ENCODE data around the gene SLC22A13.

The SLC22A13 gene

DNA sequence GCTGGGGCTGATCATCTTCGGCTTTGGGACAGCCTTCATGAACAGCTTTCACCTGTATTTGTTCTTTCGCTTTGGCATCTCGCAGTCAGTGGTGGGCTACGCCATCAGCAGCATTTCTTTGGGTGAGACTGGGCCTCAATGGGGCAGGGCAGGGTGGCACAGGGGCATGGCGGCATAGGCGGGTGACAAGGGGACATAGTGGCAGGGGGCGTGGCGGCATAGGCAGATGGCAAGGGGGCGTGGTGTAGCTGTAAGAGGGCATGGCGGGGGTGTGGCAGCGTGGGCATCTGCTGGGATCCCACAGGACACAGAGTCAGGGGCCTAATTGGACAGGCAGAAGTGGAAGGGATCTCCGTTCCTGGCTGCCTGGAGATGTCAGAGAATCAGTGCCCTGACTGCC is 42.0 kb downstream of the SLC22A13 start:
- peaks cover 0 to 8% (median 0%) of the 10 kb centered on the region in 11 experiments; a peak in 3 of 22 replicates for H3K9me3 ChIP-seq (replicated peaks in 1 of 11)
- no peaks in the 10 kb centered on the region for H4K20me1 ChIP-seq
- H3K27ac ChIP-seq: no peak overlapping the region
- no peaks in the 10 kb centered on the region for H3K27me3 ChIP-seq
- TF ChIP-seq Cebpa-rat (IDR thresholded peaks at IDR 0.05): no peak
- no peaks in the 10 kb centered on the region for H3K36me3 ChIP-seq
- H3K4me3 ChIP-seq: no peak overlapping the region
- peaks cover 0 to 29% (median 7%) of the 10 kb centered on the region in 10 experiments; a peak in 11 of 20 replicates for H3K4me1 ChIP-seq
- H3K4me2 ChIP-seq: no peak overlapping the region
- H3K9ac ChIP-seq: no peak overlapping the region

DNA sequence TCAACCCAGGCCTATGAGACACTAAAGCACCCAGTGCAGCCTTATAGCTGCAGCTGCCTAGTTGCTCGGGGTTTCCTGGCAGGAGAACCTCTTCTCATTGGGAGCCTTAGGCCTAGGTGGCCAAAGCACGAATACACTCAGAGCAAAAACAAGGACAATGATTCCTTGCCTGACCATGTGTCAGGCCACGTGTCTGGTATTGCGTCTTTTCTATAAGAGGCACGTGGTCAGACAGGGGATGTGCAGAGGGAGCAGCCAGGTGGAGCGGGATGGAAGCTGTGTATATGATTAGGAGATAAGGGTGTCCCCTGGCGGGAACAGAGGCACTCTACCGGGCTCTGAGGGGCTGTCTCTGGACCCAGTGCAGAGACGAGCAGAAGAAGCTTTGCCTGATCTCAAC is 42.8 kb downstream of the SLC22A13 start:
- H3K36me3 ChIP-seq: no peaks in the 10 kb centered on the region
- H4K20me1 ChIP-seq: no peaks in the 10 kb centered on the region
- H3K9me3 ChIP-seq (replicated peaks in 1 of 11): peaks cover 0 to 8% (median 0%) of the 10 kb centered on the region in 11 experiments; a peak in 3 of 22 replicates
- no peak overlapping the region for H3K4me3 ChIP-seq
- no peaks in the 10 kb centered on the region for H3K27me3 ChIP-seq
- no peak overlapping the region for H3K9ac ChIP-seq
- H3K4me2 ChIP-seq: peak overlapping the region in 2 of 11 experiments; percentile 31 to 36; a peak in 1 of 22 replicates
- H3K27ac ChIP-seq: no peak overlapping the region
- peaks cover 0 to 38% (median 7%) of the 10 kb centered on the region in 10 experiments; a peak in 15 of 20 replicates for H3K4me1 ChIP-seq
- TF ChIP-seq Cebpa-rat (IDR thresholded peaks at IDR 0.05): no peak

DNA sequence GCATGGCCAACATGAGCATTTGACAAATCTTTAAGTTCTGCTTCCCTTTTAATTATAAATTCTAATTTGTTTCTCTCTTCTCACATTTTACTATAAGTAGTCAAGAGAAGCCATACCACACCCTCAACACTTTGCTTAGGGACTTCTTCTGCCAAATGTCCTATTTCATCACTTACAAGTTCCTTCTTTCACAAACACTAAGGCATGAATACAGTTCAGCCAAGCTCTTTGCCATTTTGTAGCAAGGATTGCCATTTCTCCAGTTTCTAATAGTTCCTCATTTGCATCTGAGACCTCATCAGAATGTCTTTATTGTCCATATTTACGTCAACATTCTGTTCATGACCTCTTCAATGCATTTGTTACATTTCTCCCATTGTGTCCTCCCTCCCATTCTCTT is 45.9 kb downstream of the SLC22A13 start:
- Histone ChIP-seq H3K9ac (no peak overlapping the region), H3K4me3 (no peak overlapping the region), H3K36me3 (no peaks in the 10 kb centered on the region), H3K9me3 (replicated peaks in 1 of 11) (no peaks in the 10 kb centered on the region), H4K20me1 (no peaks in the 10 kb centered on the region), H3K27ac (peak overlapping the region in 1 of 11 experiments; percentile 27; a peak in 3 of 22 replicates), H3K4me2 (peak overlapping the region in 2 of 11 experiments; percentile 58 to 60; a peak in 5 of 22 replicates), H3K4me1 (peaks cover 0 to 50% (median 6%) of the 10 kb centered on the region in 10 experiments; a peak in 10 of 20 replicates), H3K27me3 (no peaks in the 10 kb centered on the region)
- TF ChIP-seq Cebpa-rat (IDR thresholded peaks at IDR 0.05): no peak

DNA sequence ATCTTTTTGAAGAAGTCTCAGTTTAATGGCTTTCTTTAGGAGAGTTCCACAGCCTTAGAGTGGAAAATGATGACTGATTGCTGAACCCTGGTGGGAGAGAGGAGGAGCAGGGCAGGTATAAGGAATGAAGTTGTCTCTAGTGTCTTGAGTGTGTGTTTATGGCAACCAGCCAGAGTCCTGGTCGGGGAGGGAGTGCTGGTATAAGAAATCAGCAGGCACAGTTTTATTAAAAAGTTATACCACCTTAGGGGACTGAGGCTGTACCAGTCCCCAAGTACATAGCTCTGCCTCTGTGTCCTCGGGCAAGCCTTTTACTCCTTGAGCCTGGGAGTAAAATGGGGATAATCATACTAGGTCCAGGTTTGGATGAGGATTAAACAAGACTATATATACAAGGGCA is 46.3 kb downstream of the SLC22A13 start:
- H3K9ac ChIP-seq: no peak overlapping the region
- no peaks in the 10 kb centered on the region for H3K36me3 ChIP-seq
- peak overlapping the region in 1 of 11 experiments; percentile 27; a peak in 2 of 22 replicates for H3K27ac ChIP-seq
- no peaks in the 10 kb centered on the region for H4K20me1 ChIP-seq
- no peak overlapping the region for H3K4me3 ChIP-seq
- H3K27me3 ChIP-seq: no peaks in the 10 kb centered on the region
- no peak for TF ChIP-seq Cebpa-rat (IDR thresholded peaks at IDR 0.05)
- peaks cover 0 to 50% (median 6%) of the 10 kb centered on the region in 10 experiments; a peak in 10 of 20 replicates for H3K4me1 ChIP-seq
- H3K4me2 ChIP-seq: peak overlapping the region in 2 of 11 experiments; percentile 18 to 20; a peak in 3 of 22 replicates
- no peaks in the 10 kb centered on the region for H3K9me3 ChIP-seq (replicated peaks in 1 of 11)

DNA sequence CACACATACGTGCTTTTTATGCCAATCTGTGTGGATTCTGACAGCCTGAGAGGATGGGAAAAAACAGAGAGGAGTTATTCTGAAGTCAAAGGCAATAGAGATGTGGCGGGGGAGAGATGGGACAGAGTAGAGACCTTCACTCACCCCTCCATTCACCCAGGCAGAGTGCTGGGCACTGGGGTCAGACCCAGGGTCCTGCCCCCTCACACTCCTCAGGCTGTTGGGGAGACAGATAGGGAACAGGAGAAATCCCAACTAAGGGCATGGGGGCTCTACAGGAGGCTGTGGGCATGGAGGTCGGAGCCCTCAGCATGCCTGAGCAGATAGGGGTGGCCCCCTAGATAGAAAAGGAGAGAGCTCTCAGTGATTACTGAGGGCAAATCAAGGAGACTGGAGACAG is 46.7 kb downstream of the SLC22A13 start:
- H3K36me3 ChIP-seq: no peaks in the 10 kb centered on the region
- H3K4me2 ChIP-seq: peak overlapping the region in 2 of 11 experiments; percentile 18 to 20; a peak in 3 of 22 replicates
- no peaks in the 10 kb centered on the region for H3K9me3 ChIP-seq (replicated peaks in 1 of 11)
- H4K20me1 ChIP-seq: no peaks in the 10 kb centered on the region
- no peaks in the 10 kb centered on the region for H3K27me3 ChIP-seq
- no peak overlapping the region for H3K27ac ChIP-seq
- peaks cover 0 to 50% (median 6%) of the 10 kb centered on the region in 10 experiments; a peak in 10 of 20 replicates for H3K4me1 ChIP-seq
- TF ChIP-seq Cebpa-rat (IDR thresholded peaks at IDR 0.05): no peak
- no peak overlapping the region for H3K9ac ChIP-seq
- H3K4me3 ChIP-seq: no peak overlapping the region

DNA sequence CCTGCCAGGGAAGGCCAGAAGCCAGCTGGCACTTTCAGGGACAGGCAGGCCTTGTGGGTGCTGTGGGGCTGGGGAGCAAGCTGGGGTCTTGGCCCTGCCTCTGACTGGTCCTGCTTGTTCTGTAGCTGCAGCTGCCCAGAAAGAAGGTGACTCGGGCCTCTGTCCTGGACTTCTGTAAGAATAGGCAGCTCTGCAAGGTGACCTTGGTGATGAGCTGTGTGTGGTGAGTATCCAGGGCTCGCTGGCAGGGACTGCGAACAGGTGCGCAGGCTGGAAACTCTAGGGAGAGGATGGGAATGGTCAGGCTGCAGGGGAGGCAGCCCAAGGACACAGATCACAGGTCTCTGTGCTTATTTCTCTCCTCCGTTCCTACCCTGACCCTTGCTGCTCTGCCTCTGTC is 47.7 kb downstream of the SLC22A13 start:
- Histone ChIP-seq H3K4me1 (peaks cover 0 to 46% (median 6%) of the 10 kb centered on the region in 10 experiments; a peak in 10 of 20 replicates), H3K36me3 (no peaks in the 10 kb centered on the region), H3K27ac (no peak overlapping the region), H4K20me1 (no peaks in the 10 kb centered on the region), H3K4me3 (no peak overlapping the region), H3K27me3 (no peaks in the 10 kb centered on the region), H3K9ac (no peak overlapping the region), H3K4me2 (peak overlapping the region in 5 of 11 experiments; percentile 6 to 49 (median 45); a peak in 5 of 22 replicates), H3K9me3 (replicated peaks in 1 of 11) (no peaks in the 10 kb centered on the region)
- TF ChIP-seq Cebpa-rat (IDR thresholded peaks at IDR 0.05): no peak

DNA sequence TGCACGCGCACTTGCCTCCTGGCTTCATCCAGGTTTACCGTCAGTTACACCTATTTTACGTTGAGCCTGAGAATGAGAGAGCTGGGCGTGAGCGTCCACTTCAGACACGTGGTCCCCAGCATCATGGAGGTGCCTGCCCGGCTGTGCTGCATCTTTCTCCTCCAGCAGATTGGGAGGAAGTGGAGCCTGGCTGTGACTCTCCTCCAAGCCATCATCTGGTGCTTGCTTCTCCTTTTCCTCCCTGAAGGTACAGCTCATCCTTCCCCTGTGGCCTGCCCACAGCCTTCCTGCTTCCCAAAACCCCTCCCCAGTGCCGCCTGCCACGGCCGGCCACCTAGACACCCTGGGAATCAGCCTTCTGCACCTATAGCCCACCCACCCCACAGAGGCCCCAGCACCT is 48.1 kb downstream of the SLC22A13 start:
- Histone ChIP-seq H4K20me1 (no peaks in the 10 kb centered on the region), H3K4me2 (peak overlapping the region in 5 of 11 experiments; percentile 6 to 49 (median 45); a peak in 9 of 22 replicates), H3K27ac (no peak overlapping the region), H3K27me3 (no peaks in the 10 kb centered on the region), H3K9ac (no peak overlapping the region), H3K36me3 (no peaks in the 10 kb centered on the region), H3K9me3 (replicated peaks in 1 of 11) (no peaks in the 10 kb centered on the region), H3K4me3 (no peak overlapping the region), H3K4me1 (peaks cover 0 to 42% (median 6%) of the 10 kb centered on the region in 10 experiments; a peak in 10 of 20 replicates)
- TF ChIP-seq Cebpa-rat (IDR thresholded peaks at IDR 0.05): no peak

DNA sequence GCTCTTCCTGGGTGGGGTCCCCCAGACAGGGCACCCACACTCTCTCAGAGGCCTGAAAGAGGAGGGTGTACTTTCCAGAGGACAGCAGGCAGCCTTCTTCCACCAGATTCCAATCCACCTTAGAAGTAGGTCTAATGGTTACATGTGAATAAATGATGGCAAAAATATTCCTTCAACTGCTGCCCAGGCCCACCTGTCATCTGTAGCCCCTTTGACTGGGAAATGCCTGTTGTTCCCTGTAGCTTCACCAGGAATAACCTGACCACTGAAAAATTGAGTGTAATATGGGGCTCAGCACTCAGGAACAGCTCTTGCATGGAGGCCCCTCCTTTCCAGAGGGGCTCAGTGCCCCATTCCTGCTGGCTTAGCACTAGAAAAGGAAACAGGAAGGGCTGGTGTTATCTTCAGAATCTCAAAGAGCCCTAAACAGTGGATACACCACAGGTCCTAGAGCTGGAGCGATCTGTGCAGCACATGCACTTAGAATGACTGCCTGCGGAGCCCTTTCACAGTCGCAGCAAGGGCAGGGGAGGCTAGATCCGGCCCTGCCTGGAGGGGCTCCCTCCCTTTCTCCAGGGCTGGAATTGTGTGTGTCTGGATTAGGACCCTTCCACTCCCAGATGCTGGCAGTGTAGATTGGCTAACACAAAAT is 48.6 kb downstream of the SLC22A13 start:
- H3K4me1 ChIP-seq: peaks cover 0 to 42% (median 6%) of the 10 kb centered on the region in 10 experiments; a peak in 10 of 20 replicates
- no peak overlapping the region for H3K9ac ChIP-seq
- no peaks in the 10 kb centered on the region for H3K36me3 ChIP-seq
- no peak overlapping the region for H3K4me3 ChIP-seq
- H3K4me2 ChIP-seq: peak overlapping the region in 5 of 11 experiments; percentile 6 to 49 (median 45); a peak in 9 of 22 replicates
- H3K9me3 ChIP-seq (replicated peaks in 1 of 11): no peaks in the 10 kb centered on the region
- TF ChIP-seq Cebpa-rat (IDR thresholded peaks at IDR 0.05): no peak
- H3K27me3 ChIP-seq: no peaks in the 10 kb centered on the region
- no peak overlapping the region for H3K27ac ChIP-seq
- H4K20me1 ChIP-seq: no peaks in the 10 kb centered on the region

DNA sequence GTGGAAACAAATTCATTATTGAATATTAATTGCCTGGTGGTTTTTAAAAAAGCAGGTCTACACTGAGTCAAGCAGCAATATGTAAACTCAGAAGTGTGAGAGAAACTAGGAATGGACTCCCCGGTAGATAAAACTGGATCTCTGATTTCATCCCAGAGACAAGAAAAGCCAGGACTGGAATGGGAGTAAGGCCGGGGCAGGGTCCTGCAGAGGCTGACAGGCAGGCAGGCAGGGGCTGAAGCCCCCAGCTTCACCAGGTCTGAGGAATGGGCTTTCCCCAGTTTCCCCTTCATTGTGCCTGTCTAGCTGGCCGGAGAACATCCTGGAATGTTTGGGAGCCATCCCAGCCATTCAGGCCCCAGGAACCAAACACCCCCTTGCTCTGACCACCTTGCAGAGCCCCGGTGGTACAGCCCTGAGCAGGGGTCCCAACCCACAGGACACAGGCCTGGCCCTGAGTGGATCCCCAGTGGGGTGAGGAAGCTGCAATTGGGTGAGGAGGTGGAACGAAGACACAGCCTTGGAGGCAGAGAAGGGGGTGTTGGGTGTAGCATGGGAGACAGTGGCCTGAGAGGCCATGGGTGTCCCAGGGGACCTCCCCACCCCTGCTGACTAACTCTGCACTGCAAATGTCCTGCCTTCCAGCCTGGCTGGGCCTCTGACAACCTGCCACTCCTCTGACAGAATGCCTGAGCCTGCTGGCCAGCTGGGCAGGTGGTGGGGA is 49.3 kb downstream of the SLC22A13 start:
- TF ChIP-seq Cebpa-rat (IDR thresholded peaks at IDR 0.05): no peak
- Histone ChIP-seq H3K27ac (no peak overlapping the region), H3K9me3 (replicated peaks in 1 of 11) (no peaks in the 10 kb centered on the region), H4K20me1 (no peaks in the 10 kb centered on the region), H3K27me3 (no peaks in the 10 kb centered on the region), H3K4me1 (peaks cover 0 to 42% (median 6%) of the 10 kb centered on the region in 10 experiments; a peak in 10 of 20 replicates), H3K9ac (no peak overlapping the region), H3K4me3 (no peak overlapping the region), H3K4me2 (peak overlapping the region in 3 of 11 experiments; percentile 45 to 49 (median 45); a peak in 3 of 22 replicates), H3K36me3 (no peaks in the 10 kb centered on the region)

All from BLaER1 treated with 17β-estradiol and CSF1 and Interleukin-3, amounts not matched to agents 10 nM and 100 nM (cell line).